HG03103 (cell line): Measurements from ENCODE around the gene RASL11B.

ENCODE experiments used
- ATAC-seq: cut with Tn5 transposase; IDR thresholded peaks from one replicate; pipeline ENCODE4 v1.9.1; 2021; ENCODE audit warnings: low read depth; ENCODE audit not compliant: unreplicated experiment

The RASL11B gene

DNA sequence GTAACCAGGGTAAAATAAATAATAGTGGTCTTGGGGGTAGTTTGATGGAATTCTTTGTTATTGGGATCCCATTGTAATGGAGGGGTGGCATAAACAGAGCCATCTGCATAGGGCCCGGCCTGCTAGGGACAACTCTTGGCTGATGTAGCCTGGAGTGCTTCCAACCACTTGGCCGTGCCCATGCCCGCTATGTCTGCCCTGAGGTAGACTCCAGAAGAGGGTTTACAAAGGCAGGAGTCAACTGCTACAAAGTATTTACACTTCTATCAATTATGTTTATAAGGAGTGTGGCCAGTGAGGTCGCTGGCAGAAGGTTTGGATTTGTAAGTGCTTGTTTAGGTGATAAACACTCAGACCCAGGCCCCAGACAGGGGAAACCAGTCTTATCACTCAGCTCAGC is 8.1 kb downstream of the RASL11B start:
- ATAC-seq, result no peak

DNA sequence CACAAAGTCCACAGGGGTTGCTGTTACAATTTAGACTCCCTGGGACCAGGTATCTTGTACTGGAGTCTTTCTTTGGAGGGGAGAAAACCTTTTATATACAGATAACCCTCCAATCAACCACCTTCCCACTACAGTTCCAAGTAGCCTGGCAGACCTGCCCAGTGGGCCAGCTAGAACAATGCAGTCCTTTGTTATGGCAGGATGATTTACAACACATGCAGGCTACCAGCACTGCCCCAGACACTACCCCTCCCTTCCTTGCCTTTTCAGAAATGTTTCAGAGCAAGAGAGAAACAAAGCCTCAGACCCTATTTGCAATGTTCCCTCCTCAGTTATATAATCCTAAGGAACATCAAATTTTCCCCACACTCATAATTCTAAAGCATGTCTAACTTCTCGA is 11.1 kb downstream of the RASL11B start:
- ATAC-seq, result no peak

DNA sequence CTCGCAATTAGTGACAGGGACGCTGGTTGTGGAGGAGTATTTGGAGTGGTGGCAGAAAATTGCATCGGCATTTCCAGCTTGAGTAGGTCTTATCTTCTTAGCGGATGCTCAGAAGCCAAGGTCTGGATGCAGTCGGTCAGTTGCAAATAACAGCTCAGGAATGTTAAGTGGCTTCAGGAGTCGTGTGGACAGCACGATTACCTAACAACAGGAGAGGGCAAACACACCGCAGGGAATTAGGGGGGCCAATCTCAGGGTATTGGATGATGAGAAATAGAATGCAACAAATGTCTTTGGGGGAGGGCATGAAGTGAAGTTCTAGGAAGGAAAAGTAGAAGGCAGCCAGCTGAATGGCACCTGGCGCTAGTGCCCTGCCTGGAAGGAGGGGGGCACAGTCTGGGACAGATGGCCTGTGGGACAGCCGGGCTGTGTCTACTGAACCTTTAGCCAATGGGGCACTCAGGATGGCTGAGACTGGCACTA is 11.8 kb downstream of the RASL11B start:
- no peak for ATAC-seq

DNA sequence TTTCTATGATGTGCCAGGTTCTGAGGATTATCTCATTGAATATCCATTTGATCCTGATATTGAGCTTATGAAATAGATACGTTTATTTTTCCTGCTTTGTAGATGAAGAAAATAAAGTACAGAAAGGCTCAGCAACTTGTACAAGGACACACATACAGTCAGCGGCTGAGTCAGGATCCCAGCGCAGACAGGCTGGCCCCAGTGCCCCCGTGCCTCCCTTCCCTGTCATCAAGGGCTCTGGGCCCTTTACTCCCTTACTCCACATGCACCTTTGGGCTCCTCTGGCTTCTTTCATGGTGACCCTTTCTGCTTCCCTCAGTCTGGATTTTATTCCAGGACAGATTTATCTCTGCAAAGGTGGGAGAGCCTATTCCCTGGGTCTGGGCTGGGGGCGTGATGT is 12.8 kb downstream of the RASL11B start:
- ATAC-seq, result no peak

DNA sequence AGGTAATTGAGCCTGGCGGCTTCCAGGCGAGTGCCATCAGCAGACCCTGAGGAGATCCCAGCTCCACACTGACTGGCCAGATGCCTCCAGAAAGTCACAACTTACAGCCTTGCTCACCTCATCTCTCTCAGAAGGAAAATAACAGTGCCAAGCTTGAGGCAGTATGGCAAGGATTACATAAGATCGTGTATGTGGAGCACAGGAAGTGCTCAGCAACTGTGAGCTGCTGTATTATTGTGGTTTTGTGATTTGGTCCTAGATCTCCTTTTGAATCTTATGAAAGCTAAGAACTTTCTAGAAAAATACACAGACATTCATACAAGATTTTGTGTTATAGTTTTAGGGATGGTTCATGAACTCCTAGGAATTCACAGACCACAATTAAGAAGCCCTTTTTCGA is 14.0 kb downstream of the RASL11B start:
- no peak for ATAC-seq

DNA sequence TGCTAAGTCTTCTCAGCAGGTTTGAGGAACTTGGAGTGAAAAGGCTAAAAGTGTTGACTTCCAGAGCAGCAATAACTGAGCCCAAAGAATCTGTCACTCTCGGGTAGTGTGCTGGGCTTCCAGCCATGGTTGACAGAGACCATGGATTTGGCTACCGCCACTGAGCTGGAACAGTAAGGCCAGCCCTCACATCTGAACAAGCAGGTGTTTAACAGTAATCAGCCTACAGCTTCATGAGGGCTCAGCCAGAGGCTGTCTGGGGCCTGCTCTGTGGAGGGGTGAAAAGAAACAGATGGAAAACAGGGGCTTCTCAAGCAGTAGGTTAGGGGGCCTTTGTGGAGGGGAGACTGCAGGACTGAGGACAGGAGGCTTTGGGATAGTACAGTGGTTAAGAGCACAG is 14.9 kb downstream of the RASL11B start:
- no peak for ATAC-seq

DNA sequence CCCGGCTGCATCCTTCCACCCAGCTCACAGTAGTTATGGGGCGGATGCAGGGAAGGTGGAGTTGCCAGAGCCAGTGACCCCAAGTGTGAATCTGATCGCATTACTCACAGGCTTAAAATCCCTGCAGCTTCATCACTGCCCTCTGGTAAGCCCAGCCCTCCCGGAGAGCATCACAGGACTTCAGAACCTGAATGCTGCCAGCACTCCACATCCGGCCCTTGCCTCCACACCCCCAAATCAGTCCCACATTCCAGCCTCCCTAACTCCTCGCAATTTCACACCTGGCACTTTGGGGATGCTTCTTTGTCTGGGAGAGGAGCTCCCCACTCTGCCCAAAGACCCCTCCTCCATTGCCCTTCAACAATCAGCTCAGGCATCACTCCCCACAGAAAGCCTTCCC is 15.6 kb downstream of the RASL11B start:
- no peak for ATAC-seq

DNA sequence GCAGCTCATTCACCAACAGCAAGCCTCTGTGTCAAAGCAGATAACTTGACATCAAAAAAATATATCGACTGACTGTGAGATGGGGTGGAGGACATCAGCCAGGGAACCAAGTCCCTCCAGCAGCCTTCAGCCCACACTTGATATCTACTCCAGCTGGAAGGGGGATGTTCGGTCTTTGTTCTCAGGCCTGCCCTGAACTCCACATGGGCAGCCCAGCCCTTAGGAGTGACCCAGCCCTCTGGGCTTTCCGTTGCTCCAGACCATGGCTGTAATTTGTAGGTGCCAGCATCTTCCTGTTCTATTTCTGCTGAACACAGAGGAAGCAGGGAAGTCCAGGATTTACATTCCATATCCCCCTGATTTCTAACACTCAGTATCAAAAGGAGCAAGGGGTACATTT is 17.4 kb downstream of the RASL11B start:
- no peak for ATAC-seq

DNA sequence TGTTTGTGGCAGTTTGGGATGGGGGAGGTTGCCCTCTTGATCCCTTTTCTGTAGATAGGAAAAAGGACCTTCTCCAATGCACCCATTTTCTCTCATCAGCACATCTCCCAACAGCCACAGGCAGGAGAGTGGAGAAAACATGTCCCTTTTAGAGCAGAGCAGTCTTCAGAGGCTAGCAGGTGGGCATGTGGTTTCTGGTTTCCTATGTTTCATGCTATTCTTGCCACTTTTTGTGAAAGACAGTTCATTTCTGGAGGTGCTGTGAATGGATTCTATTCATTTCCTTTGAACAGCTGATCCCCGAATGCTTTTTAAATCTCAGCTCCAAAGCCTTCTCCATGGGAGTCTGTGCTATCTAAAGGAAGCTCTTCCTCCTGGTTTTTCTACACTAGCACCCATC is 18.9 kb downstream of the RASL11B start:
- no peak for ATAC-seq

DNA sequence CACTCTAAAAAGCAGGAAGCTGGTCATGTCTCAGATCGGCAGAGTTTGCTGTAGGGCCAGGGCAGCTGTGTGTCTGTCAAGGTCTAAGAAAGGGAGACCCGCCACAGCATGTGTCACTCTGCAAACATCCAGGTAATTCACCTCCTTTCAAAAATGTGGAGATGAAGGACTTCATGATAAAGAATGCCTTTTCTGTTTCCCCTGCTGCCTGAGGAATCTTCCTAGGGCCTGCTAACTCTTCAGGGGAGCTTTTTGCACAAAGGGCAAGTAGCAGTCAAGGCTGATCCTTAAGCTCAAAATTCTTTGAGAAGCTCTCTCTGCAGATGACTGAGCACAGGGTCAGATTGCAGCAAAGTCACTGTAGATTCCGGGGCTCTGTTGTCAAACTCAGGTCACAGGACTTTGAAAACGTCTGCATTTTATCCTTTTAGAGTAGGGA is 21.1 kb downstream of the RASL11B start:
- no peak for ATAC-seq

DNA sequence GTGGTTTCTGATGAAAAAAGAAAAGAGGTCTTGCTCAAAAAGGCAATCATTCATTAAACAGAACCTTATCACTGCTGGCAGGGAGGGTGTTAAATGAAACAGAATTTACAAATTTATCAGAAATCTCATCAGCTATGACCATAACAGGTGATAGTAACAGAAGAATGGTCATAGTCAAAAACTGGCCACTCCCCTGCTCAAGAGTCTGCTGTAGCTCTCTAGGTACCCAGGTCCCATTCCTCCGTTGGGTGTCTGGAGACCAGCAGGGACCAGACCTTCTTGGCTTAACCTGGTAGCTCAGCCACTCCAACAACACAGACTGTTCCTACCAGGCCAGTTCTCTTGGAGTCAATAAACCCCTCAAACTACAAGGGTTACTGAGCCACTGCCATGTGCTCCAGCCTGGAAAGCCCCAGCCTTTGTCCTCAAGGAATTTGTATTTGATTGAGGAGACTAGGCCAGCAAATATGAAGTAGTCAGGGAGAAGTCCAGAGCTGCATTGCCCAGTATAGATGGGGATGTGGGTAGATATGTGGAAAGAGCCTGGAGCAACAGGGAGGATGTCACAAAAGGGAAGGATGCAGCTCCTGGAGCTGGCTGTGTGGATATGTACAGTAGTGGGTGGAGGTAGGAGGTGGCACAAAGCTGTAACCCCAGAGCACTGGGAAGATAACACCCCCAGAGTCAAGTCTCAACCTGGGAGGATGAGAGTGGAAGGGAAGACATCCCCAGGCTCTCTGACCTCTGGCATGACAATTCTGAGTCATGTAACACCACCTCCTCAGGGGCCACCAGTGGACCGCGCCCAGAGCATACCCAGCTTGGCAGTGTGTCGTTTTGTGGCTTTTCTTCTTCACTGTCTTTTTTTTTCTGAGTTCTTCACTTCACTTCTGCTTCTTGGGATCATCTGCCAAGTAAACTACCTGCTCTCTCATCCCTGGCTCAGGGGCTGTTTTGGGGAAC is 21.9 kb downstream of the RASL11B start:
- ATAC-seq, result no peak

DNA sequence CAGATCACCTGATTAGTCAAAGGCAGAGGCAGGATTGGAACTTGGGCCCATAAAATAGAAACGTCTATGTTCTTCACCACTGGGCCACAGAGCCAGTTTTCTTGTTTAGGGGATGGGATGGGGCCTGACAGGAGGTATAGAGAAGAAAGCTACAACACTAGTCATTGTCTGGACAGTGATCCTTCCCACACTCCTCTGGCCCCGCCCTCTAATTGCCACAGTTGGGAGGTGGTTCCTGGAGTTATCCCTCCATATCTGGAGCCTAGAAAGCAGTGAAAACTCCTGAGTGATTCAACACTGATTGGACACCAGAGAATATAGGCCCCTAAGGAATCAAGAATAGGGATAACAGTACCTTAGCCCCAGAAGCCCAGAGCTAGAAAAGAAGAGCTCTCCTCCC is 22.9 kb downstream of the RASL11B start:
- no peak for ATAC-seq

DNA sequence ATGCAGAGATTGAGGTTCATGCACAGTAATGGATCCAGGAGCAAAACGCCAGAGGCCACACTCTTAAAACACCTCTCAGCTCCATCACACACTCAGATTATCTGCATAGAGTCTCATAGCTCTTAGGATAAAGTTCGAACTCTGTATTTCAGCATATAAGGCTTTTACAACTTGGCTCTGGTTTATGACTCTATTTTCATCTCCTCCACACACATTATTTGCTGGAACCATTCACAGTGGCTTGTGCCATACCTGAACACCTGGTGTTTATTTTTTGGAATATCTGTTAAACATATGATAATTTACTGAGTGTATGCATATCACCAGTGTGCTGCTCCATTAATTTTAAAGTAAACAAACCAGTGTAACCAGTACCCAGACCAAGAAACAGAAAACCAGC is 27.2 kb downstream of the RASL11B start:
- ATAC-seq, result no peak

DNA sequence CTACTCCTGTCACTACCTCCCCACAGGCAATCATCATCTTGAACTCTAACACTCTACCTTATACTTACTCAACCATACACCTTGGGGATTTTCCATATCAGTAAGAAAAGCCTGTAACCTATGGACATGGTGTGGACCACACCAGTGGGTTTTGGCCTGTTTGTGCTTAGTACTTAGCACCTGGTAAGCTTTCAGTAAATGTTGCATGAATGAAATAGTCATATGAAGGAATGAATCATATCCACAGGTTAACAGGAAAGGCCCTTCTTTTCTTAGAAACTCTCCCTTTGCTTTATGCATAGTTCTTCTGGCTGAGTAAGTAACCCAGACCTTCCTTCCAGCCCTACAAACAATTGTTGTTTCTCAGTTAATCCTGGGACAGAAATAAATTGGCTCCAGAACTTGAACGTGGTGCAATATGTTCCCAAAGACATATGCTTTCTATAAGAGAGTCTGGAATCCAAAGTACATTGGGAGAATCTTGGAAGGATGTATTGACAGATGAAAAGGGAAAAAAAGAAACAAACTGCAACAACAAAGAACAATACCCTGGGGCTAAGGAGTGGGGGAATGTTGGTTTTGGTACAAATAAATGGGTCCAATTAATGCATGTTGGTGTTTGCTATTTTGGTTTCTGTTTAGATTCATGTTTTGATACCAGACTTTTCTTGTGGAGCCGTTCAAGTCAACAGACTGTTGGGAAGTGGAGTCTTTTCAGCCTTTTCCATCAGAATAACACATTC is 27.8 kb downstream of the RASL11B start:
- ATAC-seq, result no peak

DNA sequence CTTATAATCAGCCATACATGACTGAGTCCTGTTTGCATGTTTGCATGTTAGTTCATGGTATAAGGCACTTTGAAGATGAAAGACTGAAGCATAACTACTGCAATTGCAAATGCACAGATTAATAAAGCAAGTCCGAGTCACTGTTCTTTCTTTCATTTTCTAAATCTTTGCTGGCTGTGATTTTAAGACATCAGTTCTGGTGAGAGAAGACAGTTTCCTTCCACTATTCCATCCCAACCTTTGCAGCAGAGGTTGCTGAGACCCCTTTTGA is 28.3 kb downstream of the RASL11B start:
- no peak for ATAC-seq

DNA sequence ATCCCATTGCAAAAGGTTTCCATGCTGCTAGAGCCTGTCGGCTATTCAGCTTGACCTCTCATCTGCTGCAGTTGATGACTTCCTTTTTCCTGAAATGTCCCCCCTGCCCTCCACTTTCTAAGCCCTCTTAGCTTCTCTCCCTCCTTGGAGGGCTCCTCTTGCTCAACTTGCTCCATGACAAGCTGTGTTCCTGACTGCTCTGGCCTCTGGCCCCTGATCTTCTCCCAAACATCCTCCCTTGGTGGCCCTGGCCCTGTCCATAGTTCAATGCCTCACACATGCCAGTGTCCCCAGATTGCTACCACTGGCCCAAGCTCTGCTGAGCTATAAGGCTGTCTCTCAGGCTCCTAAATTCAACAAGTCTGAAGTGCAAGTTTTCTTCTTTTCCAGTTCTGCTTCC is 29.6 kb downstream of the RASL11B start:
- no peak for ATAC-seq

DNA sequence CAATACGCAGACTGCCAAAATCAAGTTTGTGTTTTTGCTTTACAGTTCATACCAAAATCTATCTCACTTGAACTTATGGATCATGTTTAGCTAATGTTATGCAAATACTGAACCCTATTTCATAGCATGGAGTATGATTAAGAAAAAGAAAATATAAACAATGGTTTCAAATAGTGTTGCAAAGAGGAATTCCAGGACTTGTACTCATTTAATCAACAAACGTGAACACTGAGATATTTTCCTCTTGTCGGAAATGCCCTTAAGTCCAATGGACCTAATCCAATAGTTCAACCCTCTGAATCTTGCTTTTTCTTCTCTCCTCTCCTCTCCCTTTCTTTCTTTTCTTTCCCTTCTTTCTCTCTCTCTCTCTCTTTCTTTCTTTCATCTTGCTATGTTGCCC is 30.8 kb downstream of the RASL11B start:
- ATAC-seq, result no peak

DNA sequence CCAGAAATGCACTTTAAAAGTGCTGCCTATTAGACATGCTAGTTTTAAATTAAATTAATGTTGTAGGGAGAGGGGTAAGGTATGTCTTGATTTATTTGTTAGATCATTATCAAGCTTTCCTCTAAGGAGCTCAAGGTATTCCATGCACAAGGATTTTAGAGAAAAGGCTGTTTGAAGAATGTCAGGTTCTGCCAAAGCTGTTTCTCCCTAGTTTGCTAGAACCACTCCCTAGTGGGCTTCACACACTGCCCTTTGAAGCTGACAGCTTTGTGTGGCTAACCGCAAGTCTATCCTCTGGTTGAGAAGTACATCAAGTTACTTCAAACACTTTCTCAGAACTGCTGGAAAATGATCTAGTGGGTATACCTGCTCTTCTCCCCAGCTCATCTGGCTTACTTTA is 32.3 kb downstream of the RASL11B start:
- ATAC-seq, result no peak

DNA sequence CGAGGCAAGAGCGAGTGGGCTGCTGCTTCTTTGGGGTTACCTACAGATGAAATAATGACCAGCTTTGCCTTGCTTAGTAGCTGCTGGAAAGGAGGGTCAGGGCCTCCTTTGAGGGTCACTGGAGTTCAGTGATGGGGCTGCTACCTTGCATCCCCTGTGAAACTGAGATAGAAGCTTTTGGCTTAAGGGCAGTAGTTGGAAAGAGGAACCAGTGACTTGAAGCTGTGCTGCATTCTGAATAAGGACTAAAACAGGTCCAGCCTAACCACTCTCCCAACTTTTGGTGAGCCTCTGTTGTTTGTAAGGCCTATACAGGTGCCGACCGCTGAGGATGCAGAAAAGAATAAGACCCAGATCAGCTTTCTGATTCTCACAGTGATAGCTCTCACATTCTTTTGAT is 41.2 kb downstream of the RASL11B start:
- ATAC-seq, result no peak

DNA sequence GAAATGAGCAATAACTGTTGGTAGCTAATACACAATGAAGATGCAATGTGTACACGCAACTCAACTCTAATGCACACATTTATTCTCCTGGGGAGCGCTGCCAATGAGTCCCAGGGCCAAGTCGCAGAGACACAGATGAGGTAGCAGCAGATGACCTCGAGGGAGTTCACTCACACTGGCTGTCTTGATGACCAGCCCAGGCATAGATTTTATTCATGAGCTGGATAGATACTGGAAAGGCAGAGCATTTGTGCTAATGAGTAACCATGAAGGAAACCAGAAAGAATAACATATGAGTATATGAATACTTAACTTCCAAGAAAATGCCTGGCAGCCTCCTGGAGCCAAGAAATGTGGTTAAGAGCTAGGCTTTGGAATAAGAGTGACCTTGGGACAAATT is 42.3 kb downstream of the RASL11B start:
- no peak for ATAC-seq

DNA sequence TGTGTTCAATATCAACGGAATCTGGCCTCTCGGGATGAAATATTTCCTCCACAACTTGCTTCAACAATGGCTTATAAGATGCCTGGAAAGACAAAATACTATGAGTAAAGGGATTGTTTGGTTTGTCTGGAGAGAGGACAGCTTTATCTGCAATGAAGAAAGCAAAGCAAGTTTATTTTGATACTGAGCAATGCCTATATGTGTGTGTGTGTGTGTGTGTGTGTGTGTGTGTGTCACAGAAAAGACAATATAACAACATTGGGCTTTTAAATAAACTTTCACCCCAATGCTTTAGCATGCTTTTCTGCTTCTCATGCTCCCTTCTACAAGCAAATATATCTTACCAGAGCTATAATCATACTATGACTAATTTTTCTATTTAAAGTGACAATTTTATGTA is 45.4 kb downstream of the RASL11B start:
- ATAC-seq, result no peak

DNA sequence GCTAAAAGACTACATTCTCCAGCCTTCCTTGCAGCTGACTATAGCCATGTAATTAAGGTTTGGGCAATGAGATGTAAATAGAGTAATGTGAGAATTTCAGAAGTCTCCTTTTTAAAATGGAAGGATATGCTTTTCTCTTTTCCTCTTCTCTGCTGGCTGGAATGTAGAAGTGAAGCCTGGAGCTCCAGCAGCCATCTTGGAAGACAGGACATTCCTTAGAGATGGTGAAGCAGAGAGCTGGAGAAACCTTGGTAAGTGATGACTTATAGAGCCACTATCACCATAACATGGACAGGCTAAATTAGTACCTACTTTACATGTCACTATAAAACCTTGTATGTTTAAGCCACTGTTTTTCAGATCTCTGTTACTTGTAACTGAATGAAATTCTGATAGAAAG is 48.0 kb downstream of the RASL11B start:
- no peak for ATAC-seq
